Stomach (tissue), 4 donors: Measurements from ENCODE around the gene BBLN.

ENCODE experiments used
- CTCF ChIP-seq, 7 experiments: fragments of 450-650 bp in 4 of 7; fragments of 200-600 bp in 3 of 7; sonication (generic) in 3 of 7; IDR thresholded peaks; one replicate each; pipeline ENCODE4 v1.5.1; 2016 to 2019; ENCODE audit warnings: antibody characterized with exemption in 7 of 7, control low read depth in 2 of 7, mild to moderate bottlenecking in 1 of 7
- POLR2A ChIP-seq, 4 donors: fragments of 450-650 bp; IDR thresholded peaks; one replicate each; pipeline ENCODE4 v1.6.1; 2016; ENCODE audit warnings: antibody characterized with exemption in 4 of 4, control low read depth in 2 of 4, mild to moderate bottlenecking in 1 of 4, moderate library complexity in 1 of 4
- POLR2AphosphoS5 ChIP-seq, 3 donors: sonication (generic); formaldehyde crosslinking; IDR thresholded peaks; one replicate each; pipeline ENCODE4 v1.6.1; 2016; ENCODE audit warnings: antibody characterized with exemption in 3 of 3

DNA sequence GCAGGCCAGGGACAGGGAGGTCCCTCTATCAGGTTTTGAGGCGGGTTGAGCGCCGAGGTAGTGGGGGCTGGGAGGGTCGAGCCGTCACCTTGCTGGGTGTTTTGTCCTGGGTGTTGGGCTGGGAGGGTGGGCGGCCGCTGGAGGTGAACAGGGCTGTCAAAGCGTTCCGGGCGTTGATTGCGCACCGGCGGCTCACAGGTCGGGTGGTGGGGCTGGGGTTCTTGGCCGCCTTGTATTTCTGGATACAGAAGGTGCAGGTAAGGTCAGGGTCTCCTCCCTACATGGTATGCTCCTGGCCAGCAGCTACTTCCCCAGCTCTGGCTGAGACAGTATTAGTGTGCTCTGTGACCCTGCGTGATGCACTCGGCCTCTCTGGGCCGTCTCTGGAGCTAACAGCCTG, 6.1 kb downstream of the BBLN start:
- TF ChIP-seq POLR2AphosphoS5 (IDR thresholded peaks at IDR 0.05) (no peak), POLR2A (IDR thresholded peaks at IDR 0.05) (no peak), CTCF (IDR thresholded peaks at IDR 0.05) (no peak)
